GM19452 (cell line): ENCODE measurements around the gene FKBP8.
"Not testable (repeated sequence)": the region's sequence is repeated elsewhere in the genome, so short reads cannot be mapped to it uniquely, and the experiment has no call there.

Experiments
- ATAC-seq: cut with Tn5 transposase; IDR thresholded peaks from one replicate; pipeline ENCODE4 v1.9.1; 2021; ENCODE audit not compliant: unreplicated experiment

Gene FKBP8

DNA sequence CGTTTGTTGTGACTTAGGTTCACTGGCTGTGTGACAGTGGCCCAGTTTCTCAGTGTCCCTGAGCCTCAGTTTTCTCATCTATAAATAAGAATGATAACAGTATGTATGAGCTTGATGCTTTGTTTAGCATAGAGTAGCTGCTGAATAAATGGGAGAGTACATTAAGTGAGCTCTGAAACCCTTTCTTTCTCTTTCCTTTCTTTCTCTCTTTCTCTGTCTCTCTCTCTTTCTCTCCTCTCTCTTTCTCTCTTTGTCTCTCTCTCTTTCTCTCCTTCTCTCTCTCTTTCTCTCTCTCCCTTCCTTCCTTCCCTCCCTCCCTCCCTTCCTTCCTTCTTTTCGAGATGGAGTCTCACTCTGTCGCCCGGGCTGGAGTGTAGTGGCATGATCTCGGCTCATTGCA is 16.3 kb upstream of the FKBP8 start:
- ATAC-seq, result no peak

DNA sequence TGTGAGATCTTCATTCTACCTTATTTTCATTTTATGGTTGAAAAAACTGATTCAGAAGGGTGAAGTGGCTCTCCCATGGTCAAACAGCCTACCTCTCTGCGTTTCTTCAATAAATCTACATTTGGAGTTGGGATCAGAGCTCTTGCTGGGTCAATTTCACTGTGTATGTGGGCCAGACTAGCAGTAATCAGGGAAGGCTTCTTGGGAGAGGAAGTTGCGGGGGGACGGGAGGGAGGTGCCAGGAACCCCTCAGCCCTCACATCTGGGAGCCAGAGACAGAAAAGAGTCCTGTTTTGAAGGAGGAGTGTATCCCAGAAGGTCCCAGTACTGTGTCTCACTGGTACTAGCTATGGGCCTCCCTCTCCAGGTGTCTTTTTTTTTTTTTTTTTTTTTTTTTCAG is 15.2 kb upstream of the FKBP8 start:
- no peak for ATAC-seq

DNA sequence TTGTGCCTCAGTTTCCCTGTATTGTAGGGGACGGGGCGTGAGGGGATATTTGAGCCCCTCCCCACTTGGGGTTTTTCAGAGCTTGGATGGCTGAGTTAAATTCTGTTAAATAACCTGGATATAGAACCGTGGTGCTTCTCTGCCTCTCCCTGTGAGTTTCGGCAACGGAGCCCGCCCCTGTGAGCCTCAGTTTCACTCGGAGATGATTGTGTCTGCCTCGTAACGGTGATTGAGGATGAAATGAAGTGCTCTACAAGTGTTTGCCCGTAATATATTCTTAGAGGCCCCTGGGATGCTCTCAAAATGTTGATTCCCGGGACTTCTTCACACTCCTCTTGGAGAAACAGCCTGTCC is 14.8 kb upstream of the FKBP8 start:
- no peak for ATAC-seq

DNA sequence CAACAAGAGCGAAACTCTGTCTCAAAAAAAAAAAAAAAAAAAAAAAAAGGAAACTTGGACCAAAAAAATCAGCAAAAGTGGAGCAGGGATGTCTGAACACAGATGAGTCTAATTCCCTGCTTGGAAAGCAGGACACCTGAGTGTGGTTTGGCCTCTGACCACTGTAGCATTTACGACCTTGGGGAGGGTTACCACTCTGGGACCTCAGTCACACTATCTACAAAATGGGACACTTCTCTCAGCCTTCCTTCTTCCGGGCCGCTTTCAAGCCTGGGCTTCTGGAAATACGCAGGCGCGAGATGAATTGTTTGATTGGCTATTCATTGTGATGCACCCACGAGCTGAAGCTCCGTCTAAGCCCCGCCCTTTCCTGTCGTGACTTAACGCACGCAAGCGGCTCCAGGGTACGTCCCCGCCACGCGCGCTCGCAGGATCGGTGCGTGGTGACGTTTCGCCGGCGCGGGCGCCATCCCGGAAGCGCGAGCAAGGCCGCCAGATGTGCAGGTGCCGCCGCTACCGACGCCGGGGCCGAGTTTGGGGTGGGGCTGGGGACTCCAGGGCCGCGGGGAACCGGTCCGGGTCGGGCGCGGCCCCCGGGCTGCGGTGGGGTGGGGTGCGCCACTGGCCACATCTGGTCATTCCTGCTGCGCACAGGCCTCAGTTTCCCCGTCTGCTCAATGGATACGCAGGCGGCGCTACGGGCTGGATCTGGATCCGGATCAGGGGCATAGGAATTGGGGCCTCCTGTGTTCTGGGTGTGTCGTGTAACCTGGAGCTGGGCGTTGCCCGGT is 14.2 kb upstream of the FKBP8 start, which contains the start of gene KXD1:
KXD1 (plus strand) TSS at position 460 of the 791 bp plus-strand sequence. CDS start 4,187 bp downstream, outside the sequence.
- ATAC-seq, result peak; percentile 95

DNA sequence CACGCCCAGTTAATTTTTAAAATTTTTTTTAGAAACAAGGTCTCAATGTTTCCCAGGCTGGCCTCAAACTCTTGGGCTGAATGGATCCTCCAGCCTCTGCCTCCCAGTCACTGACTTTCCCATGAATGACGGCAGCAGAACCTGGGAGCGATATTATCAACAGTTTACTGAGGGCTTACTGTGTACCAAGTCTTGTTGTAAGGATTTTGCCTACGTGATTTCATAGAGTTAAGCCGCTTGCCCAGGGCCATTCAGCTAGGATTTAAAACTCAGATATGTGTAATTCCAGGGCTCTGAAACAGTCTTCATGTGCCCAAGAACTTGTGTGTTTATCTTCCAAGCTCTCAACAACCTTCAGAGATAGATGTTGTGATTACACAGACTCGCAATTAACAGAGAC is 8.3 kb upstream of the FKBP8 start:
- ATAC-seq, result no peak

DNA sequence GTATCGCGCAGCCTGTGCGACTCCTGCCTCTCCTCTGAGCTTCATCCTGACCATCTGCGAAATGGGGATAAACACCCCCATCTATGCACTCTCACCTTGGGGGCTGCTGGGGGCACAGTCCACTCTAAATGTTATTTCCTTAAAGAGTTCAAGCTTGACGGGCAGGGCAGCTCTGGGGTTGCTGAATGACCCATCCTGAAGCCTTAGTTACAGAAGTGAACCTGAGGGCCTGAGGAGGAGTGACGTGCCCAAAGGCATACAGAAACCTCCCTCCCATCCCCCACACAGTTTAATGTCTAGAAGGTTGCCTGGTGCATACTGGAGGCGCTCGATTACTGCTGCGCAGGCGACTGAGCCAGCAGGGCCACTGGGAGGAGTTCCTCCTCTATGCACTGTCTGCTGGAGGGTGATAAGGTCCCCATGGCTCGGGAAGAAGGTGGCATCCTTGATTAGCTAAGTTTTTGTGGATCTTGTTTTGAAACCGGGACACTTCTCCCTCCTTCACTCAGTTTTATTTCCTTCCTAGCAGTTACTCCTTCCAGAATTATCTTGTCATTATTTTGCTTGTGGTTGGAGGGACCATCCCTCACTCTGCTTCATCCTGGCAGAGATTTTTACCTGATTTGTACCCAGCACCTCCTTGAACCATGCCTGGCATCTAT is 572 bp upstream of the FKBP8 start:
- ATAC-seq, result peak; percentile 47

DNA sequence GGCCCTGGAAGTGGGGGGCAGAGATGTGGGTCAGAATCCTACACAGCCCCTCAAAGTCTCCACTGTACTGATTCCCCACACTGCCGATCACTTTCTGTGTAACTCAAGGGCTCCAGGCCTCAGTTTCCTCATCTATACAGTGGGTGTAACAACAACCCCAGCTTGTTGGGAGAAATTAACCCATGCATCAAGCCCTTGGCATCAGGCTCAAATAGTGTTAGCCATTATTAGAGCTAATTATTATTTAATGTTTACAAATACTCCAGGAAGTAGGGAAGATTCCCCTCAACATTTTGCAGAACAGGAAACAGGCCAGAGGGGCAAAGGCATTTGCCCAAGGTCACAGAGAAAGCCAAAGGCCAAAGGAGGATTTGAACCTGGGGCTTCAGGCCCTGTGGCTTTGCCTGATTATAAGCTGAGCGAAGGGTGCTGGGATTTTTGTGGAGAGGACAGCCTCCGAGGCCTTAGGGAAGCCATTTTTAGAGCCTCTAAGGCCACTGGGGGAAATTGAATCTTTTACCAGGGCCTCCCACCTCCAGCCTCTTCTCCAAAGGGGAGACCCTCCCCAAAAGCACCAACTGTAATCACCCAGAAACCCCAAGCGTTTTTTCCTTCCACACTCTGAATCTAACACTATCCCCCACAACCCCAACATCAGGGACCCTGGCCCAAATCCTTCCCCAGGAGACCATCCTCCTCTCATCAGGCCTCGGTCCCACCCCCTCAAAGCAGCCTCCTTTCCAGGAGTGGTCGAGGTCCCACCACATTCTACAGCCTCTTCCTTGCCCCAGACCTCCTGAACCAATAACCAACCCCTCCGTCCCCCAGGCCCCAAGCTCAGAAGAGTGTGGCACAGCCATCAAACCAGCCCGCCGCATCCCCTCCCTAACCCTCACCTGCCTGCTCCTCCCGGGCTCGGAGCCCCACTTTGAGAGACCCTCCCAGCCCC is 1.1 kb downstream of the FKBP8 start:
- no peak for ATAC-seq

DNA sequence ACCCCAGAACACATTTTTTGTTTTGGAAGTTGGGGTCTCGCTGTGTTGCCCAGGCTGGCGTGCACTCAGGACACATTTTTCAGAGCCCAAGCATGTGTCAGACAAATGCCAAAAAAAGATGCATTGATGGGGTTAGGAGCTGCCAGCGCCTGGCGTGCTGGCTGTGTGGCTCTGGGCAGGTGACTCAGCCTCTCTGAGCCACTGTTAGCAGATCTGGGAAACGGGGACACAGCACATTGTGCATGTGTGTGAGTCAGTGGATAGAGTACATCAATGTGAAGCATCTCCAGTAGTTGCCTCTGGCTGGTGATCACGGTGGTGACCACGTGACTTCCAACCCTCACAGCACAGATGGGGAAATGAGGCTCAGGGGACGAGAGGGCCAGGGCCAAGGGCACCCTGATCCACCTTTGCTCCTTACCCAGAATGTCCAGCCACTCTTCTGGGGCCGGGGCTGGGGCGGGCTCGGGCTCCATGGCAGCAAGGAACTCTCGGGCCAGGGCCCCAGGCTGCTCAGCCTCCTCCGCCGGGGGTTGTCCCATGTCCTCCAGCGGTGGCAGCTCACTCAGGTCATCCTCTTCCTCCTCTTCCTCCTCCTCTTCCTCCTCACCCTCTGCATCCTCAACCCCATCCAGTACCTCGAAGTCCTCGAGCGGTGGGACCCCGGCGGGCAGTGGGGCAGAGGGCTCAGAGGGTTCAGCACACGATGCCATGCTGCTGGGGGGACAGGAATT is 1.9 kb downstream of the FKBP8 start:
- no peak for ATAC-seq

DNA sequence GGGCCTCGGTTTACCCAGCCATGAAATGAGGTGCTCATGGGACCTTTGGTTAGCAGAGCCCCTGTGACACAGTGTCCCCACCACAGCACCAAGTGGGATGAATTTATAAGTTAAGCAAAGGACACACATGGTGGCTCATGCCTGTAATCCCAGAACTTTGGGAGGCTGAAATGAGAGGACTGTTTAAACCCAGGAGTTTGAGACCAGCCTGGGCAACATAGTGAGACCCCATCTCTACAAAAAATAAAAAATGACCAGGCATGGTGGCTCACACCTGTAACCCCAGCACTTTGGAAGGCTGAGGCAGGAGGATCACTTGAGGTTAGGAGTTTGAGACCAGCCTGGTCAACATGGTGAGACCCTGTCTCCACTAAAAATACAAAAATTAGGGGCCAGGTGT is 3.2 kb downstream of the FKBP8 start:
- not testable (repeated sequence) for ATAC-seq

DNA sequence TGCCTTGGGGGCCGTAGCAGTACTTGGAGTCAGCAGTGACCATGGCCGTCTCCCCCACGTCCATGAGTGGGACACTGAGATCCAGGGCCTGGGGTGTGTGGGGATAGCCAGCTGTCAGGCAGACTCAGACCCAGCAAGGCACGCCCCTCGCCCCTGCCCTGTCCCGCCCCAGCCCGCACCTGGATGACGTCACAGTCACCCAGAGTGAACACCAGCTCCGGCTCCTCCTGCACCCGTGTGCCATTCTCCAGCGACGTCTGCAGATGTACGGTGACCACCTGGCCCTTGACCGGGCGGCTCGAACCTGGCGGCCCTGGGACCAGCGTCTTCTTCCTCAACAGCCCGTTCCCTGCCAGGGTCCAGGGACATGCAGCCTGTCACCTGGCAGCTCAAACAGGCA is 4.0 kb downstream of the FKBP8 start:
- ATAC-seq, result no peak

DNA sequence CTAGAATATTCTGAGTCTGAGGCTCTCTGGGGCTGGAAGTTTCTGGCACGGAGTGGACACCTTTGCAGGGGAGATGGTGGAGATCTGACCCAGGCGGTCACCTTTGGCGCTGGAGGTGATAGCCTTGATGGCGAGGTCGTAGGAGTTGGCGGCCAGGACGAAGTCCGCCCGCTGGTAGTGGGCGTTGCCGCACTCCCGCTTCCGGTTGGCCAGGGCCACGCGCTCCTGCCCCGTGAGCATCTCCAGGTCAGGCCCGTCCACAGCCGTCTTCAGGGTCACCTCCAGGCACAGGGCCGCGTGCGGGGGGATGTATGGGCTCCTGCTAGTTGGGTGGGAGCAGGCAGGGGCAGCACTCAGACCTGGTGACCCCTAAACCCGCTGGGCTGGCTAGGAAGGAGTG is 5.3 kb downstream of the FKBP8 start:
- ATAC-seq, result no peak

DNA sequence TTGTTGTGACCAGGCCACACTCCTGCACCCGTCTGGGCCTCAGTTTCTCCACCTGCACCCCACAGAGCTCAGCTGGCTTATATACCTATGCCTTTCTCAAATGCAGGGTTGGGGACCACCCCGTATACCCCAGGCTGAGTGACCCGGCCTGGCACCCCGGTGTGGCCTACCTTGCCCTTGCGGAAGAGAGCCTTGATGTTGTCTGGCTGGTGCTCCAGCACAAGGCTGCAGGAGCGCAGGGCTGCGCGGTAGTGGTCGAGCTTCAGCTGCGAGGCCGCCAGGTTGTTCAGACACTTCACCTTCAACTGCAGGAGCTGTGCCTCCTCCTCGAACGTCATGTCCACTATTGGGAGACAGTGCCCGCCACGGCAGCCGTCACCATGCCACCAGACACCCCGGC is 5.9 kb downstream of the FKBP8 start:
- no peak for ATAC-seq

DNA sequence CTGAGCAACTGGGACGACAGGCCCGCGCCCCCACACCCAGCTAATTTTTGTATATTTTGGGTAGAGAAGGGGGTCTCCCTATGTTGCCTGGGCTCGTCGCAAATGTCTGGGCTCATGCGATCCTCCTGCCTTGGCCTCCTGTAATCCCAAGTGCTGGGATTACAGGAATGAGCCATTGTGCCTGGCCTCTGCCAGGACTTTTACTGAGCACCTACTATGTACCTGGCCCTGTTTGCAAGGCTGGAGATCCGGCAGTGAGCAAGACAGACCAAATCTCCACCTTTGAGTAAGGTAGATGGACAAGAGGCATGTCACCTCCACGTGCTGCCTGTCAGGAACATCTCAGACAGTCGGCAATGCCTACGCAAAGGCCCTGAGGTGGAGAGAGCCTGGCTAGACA is 6.9 kb downstream of the FKBP8 start:
- ATAC-seq, result no peak

DNA sequence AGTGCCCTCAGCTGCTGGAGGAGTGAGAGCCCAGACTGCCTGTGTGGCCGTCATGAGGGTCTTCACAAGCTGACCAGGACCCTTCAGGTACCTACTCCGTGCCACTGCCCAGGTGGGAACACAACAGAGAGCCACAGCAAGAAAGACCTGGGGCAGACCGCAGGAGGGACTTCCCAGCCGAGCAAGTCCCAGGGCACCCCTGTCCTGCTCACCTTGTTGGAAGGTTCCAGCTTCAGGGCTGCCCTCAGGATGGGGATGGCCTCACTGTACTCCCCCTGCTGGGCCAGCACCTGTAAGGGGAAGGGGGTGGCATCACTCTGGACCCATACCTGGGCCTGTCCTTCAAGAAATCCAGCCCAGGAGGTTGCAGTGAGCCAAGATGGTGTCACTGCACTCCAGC is 10.3 kb downstream of the FKBP8 start:
- ATAC-seq, result no peak

DNA sequence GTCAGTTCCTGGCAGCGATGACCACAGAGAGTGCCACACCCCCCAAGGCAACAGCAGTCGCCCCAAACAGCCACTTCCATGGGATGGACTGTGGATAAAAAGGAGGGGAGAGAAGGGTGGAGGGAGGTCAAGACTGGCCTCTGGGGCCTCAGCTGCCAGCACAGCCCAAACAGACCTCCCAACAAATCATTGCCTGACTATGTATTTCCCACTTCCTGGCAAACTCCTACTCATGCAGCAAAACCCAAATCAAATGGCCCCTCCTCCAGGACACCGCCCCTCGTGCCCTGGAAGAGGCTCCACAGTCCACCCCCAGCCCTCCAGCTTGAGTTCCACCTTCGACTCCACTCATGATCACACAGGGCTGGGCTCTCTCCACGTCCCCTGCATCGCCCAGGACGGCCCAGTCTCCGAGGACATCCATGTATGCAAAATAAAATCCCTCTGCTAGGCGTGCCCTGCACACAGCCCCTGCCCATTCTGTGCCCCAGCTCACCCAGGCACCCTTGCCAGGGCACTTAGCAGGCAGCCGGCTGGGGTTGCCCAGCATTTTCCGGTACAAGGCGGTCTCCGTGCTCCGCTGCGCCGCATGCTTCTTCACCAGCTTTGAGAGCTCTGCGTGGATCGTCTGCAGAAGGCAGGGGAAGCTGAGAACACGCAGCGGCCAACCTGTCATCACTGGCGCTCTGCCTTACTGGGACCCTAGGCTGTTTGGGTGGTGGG is 11.0 kb downstream of the FKBP8 start:
- no peak for ATAC-seq

DNA sequence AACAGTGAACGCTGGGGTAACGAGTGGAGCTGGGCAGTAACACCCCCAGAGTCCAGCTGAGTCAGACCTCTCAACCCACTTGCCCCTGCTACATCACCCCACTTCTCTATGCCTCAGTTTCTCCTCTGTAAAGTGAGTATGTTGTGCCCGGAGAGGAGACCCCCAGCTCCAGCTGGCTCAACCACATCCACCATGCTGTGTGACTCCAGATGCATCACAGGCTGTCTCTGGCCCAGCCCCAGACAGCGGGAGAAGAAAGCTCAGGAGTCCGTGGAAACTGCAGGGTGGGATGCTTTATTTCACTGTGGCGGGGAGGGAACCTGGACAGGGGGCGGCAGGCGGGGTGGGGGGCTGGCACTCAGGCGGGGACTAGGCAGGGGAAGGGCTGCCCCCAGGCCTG is 11.9 kb downstream of the FKBP8 start:
- no peak for ATAC-seq

DNA sequence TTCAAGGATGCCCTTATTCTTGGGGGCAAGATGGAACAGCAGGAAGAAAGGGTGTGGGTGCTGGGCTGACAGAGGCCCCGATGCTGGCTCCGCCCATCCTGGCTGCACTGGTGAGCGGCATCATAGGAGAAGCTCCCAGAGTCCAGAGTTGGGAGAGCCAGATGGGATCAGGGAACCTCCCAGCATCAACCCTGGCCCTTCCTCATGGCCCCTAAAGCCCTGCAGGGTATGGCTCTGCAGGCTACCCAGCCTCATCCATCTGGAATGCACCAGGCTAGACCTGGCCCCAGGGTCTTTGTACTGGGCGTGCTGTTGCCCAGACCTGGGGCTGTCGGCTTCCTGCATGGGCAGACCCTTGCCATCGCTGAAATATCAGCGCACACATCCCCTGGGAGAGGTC is 13.6 kb downstream of the FKBP8 start:
- ATAC-seq, result no peak

DNA sequence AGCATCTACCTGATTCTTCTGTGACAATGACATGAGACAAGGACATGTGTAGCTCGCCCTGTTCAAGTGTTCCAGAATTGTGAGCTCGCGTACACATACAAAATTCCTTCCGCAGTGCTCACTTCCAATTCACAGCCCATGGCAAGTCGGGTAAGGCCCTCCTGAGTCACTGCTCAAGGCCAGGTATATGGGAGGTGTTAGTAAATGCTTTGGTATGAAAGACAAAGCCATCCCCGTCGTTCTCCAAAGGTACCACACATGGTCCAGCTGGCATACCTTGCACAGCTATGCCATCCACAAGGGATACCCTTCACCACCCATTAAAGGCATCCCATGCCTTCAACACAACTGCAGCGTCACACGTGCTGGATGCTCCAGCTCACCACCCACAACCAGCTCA is 17.1 kb downstream of the FKBP8 start:
- ATAC-seq, result no peak

DNA sequence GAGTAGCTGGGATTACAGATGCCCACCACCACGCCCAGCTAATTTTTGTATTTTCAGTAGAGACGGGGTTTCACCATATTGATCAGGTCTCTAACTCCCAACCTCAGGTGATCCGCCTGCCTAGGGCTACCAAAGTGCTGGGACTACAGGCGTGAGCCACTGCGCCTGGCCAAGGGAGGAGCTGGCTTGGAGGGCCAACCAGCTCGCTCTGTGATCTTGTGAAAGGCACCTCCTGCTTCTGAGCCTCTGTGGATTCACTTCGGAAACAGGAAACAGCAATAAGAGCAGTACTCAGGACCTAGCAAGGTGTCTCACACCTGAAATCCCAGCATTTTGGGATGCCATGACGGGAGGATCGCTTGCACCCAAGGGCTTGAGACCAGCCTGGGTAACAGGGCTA is 19.5 kb downstream of the FKBP8 start:
- no peak for ATAC-seq

DNA sequence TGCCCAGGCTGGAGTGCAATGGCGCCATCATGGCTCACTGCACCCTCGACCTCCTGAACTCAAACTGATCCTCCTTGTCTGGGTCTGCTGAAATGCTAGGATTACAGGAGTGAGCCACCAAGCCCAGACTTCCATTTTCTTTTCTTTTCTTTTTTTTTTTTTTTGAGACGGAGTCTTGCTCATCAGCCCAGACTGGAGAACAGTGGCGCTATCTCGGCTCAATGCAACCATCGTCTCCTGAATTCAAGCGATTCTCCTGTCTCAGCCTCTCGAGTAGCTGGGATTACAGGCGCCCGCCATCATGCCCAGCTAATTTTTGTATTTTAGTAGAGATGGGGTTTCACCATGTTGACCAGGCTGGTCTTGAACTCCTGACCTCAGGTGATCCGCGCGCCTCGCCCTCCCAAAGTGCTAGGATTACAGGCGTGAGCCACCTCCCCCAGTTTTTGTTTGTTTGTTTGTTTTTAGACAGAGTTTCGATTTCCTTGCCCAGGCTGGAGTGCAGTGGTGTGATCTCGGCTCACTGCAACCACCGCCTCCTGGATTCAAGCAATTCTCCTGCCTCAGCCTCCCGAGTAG is 20.4 kb downstream of the FKBP8 start:
- ATAC-seq, result not testable (repeated sequence)
